Fibroblast of lung (primary cell): ENCODE data around the gene SETBP1. TPM values are rescaled to one million over a fixed set of nuclear protein-coding genes. Genes with fewer than 3 reads are reported as not detected.

Source experiments
- DNase-seq, 2 donors: peaks; one replicate each; pipeline versions ENCODE4 v3.0.0 to v3.0.0-alpha.2; 2010; ENCODE audit warnings: low read depth in 2 of 2
- H2AFZ ChIP-seq: 2 replicates; pipeline ENCODE4 v1.5.1; 2012; ENCODE audit warnings: low read length, control low read depth, inconsistent platforms
- H3K27ac ChIP-seq: 2 replicates; pipeline ENCODE4 v1.5.1; 2011; ENCODE audit warnings: low read length, control low read depth; ENCODE audit not compliant: insufficient read depth
- H3K27me3 ChIP-seq: 2 replicates; pipeline ENCODE4 v1.5.1; 2011; ENCODE audit warnings: mild to moderate bottlenecking, low read length; ENCODE audit not compliant: control insufficient read depth, insufficient read depth
- H3K36me3 ChIP-seq: 2 replicates; pipeline ENCODE4 v1.5.1; 2011; ENCODE audit warnings: low read length; ENCODE audit not compliant: control insufficient read depth, insufficient read depth
- H3K4me1 ChIP-seq: 2 replicates; pipeline ENCODE4 v1.5.1; 2011; ENCODE audit warnings: low read length; ENCODE audit not compliant: control insufficient read depth, insufficient read depth; ENCODE audit errors: extremely low read depth
- H3K4me2 ChIP-seq: 2 replicates; pipeline ENCODE4 v1.5.1; 2011; ENCODE audit warnings: low read length, control low read depth; ENCODE audit not compliant: insufficient read depth; ENCODE audit errors: extremely low read depth
- H3K4me3 ChIP-seq, 4 experiments: fragments of 200-600 bp in 1 of 4; sonication (generic) in 1 of 4; replicated peaks in 1 of 4; 2 replicates each; pipeline ENCODE4 v1.5.1; 2011 to 2016; ENCODE audit warnings: low read length in 4 of 4, low read depth in 3 of 4, mild to moderate bottlenecking in 3 of 4, control low read depth in 2 of 4, inconsistent platforms in 1 of 4, mixed read lengths in 1 of 4; ENCODE audit not compliant: insufficient read depth in 1 of 4; ENCODE audit errors: control extremely low read depth in 1 of 4
- H3K79me2 ChIP-seq: 2 replicates; pipeline ENCODE4 v1.5.1; 2012; ENCODE audit warnings: mild to moderate bottlenecking, low read length, inconsistent platforms; ENCODE audit not compliant: control insufficient read depth, insufficient read depth
- H3K9ac ChIP-seq: 2 replicates; pipeline ENCODE4 v1.5.1; 2011; ENCODE audit warnings: mild to moderate bottlenecking, low read length, control low read depth; ENCODE audit not compliant: insufficient read depth
- H3K9me3 ChIP-seq: 2 replicates; pipeline ENCODE4 v1.5.1; 2012; ENCODE audit warnings: low read depth, low read length; ENCODE audit not compliant: control insufficient read depth, insufficient read depth
- H4K20me1 ChIP-seq: 2 replicates; pipeline ENCODE4 v1.5.1; 2011; ENCODE audit warnings: low read length; ENCODE audit not compliant: control insufficient read depth, insufficient read depth; ENCODE audit errors: extremely low read depth
- CTCF ChIP-seq, 2 donors: IDR thresholded peaks in 1 of 2; conservative IDR thresholded peaks in 1 of 2; 1 replicate in 1 of 2; 2 replicates in 1 of 2; pipeline ENCODE4 v1.5.1; 2011 to 2012; ENCODE audit warnings: low read length in 2 of 2, control low read depth in 1 of 2, inconsistent platforms in 1 of 2, low read depth in 1 of 2, mild to moderate bottlenecking in 1 of 2
- EZH2 ChIP-seq: IDR thresholded peaks from 2 replicates; pipeline ENCODE4 v1.5.1; 2012; ENCODE audit warnings: low read length, control low read depth, mild to moderate bottlenecking; ENCODE audit errors: missing control alignments
- polyA plus RNA-seq, 2 donors: library from polyadenylated mRNA; depleted of rRNA in 1 of 2; stranded (reverse) in 1 of 2; unstranded in 1 of 2; fragments of >200 nt; gene quantifications; 2 replicates each; pipeline ENCODE4 v1.2.1, GENCODE V29; 2011 to 2012; ENCODE audit warnings: missing spikeins in 1 of 2
- total RNA-seq: library from RNA; depleted of rRNA; stranded (reverse); fragments of >200 nt; gene quantifications from 2 replicates; pipeline ENCODE4 v1.2.1, GENCODE V29; 2014

Gene SETBP1
- total and polyA plus RNA-seq, 2 donors (not counting 1 experiment from before 2014, with no cell fraction given), result 4.5 to 5.4 TPM

- Histone ChIP-seq H3K4me2 (no peak overlapping the region), H3K4me3 (no peak overlapping the region), H2AFZ (no peak overlapping the region), H3K36me3 (no peaks in the 10 kb centered on the region), H3K27ac (no peak overlapping the region), H3K9me3 (no peaks in the 10 kb centered on the region), H3K4me1 (peaks cover 4% of the 10 kb centered on the region), H3K27me3 (no peaks in the 10 kb centered on the region), H3K79me2 (no peaks in the 10 kb centered on the region), H3K9ac (no peak overlapping the region), H4K20me1 (no peaks in the 10 kb centered on the region)
- TF ChIP-seq EZH2, result no peak
- no peak for TF ChIP-seq CTCF (conservative IDR thresholded peaks at IDR 0.05 in 1 of 2, IDR thresholded peaks at IDR 0.05 in 1 of 2; ENCODE audit: low read depth in 1 of 2, low read length in 2 of 2)
- no peak for DNase-seq
Measured at GRCh38 chr18:45109706-45110105, 429.0 kb downstream of the SETBP1 start.

GRCh38 chr18:45110577-45111501 lies 430.2 kb downstream of the SETBP1 start:
- no peaks in the 10 kb centered on the region for H3K9me3 ChIP-seq
- no peak overlapping the region for H3K9ac ChIP-seq
- TF ChIP-seq CTCF (conservative IDR thresholded peaks at IDR 0.05 in 1 of 2, IDR thresholded peaks at IDR 0.05 in 1 of 2; ENCODE audit: low read depth in 1 of 2, low read length in 2 of 2) (no peak), EZH2 (no peak)
- H3K4me1 ChIP-seq, result peaks cover 4% of the 10 kb centered on the region
- no peak overlapping the region for H3K4me2 ChIP-seq
- H3K36me3 ChIP-seq, result no peaks in the 10 kb centered on the region
- no peak overlapping the region for H3K27ac ChIP-seq
- DNase-seq, result peak in 1 of 2 donors; percentile 66
- no peaks in the 10 kb centered on the region for H3K79me2 ChIP-seq
- H4K20me1 ChIP-seq, result no peaks in the 10 kb centered on the region
- H2AFZ ChIP-seq, result no peak overlapping the region
- H3K27me3 ChIP-seq, result no peaks in the 10 kb centered on the region
- no peak overlapping the region for H3K4me3 ChIP-seq

- Histone ChIP-seq H3K79me2 (no peaks in the 10 kb centered on the region), H3K36me3 (no peaks in the 10 kb centered on the region), H4K20me1 (no peaks in the 10 kb centered on the region), H3K4me2 (no peak overlapping the region), H3K4me1 (peaks cover 4% of the 10 kb centered on the region), H3K27me3 (no peaks in the 10 kb centered on the region), H3K9ac (no peak overlapping the region), H3K9me3 (no peaks in the 10 kb centered on the region), H2AFZ (no peak overlapping the region), H3K27ac (no peak overlapping the region), H3K4me3 (no peak overlapping the region)
- no peak for DNase-seq
- no peak for TF ChIP-seq EZH2
- TF ChIP-seq CTCF (conservative IDR thresholded peaks at IDR 0.05 in 1 of 2, IDR thresholded peaks at IDR 0.05 in 1 of 2; ENCODE audit: low read depth in 1 of 2, low read length in 2 of 2), result no peak
Measured at GRCh38 chr18:45111502-45111848, 430.8 kb downstream of the SETBP1 start.
